Measurements from ENCODE around the gene EPS8L1.
A peak's percentile ranks its signal among the peaks of the same experiment; 100 is the strongest.
"Not testable (repeated sequence)": the region's sequence is repeated elsewhere in the genome, so short reads cannot be mapped to it uniquely, and the experiment has no call there.

The EPS8L1 gene

DNA sequence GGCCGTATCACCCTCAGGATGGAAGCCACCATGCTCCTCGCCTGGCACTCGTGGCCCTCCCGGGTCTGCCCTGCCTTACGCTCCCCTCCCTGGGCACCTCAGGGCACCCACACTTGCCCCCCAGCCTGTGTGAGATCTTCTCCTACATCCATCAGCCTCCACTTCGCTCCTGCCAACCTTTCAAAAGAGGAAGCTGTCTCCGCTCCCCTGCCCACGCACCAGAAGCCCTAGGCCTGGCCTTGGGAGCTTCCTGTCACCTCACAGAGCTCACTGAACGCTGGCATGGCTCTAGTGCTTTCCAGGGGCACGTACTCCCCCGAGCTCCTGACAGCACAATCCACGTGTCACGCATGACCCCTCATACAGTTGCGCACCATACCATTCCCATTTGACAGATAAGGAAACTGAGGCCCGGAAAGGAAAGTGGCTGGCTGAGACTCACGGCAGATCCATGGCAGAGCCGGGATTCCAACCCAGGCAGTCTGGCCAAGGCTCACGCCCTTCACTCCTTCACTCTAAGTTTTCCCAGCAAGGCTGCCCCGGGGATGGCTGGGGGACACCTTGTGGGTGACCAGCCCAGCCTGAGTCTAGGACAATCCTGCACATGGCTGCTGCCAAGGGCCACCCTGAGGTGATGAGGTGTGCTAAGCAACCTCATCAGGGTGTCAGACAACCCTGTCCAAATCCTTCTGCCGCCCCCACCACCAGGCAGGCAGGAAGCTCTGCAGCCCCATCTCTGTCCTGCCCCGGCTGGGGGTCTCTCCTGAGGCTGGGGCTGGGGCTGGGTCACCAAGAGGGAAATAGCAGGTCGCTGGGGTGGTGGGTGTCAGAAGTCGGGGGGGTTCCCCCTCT is 22.4 kb downstream of the EPS8L1 start:
- no peak for DNase-seq

DNA sequence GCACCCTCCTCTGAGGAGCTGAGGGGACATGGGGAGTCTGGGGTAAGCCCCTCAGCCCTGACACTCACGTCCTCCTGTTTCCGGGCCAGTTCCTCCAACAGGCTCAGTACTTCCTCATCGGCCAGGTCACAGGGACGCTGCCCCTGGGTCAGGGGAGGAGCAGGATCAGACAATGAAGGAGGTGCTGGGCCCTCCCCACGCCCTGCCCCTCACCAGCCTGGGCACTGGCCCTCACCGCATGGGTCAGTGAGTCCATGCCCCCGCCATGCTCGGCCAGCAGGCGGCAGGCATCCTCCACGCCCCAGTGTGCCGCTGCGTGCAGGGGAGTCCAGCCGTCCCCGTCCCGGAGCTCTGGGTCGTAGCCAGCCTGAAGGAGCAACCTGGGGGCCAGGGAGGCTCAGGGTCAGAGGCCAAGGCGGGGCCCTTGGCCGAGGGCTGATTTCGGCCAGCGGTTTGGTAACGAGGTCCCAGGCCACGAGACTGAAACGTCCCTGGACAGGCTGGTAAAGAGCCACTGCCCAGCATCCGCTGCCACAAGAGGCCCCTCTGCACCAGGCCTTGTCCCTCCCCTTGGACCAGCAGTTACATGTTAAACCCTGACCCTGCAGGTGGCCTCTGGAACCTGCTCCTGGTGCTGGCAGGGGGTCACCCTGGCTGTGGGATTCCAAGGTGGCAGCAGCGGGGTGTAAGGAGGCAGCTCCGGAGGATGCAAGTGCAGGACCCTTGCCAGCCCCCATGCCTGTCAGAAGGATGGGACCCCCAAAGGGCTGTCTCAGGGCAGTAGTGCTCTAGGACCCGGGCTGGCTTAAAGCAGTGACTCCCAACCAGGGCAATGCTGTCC is 23.3 kb downstream of the EPS8L1 start:
- no peak for DNase-seq

DNA sequence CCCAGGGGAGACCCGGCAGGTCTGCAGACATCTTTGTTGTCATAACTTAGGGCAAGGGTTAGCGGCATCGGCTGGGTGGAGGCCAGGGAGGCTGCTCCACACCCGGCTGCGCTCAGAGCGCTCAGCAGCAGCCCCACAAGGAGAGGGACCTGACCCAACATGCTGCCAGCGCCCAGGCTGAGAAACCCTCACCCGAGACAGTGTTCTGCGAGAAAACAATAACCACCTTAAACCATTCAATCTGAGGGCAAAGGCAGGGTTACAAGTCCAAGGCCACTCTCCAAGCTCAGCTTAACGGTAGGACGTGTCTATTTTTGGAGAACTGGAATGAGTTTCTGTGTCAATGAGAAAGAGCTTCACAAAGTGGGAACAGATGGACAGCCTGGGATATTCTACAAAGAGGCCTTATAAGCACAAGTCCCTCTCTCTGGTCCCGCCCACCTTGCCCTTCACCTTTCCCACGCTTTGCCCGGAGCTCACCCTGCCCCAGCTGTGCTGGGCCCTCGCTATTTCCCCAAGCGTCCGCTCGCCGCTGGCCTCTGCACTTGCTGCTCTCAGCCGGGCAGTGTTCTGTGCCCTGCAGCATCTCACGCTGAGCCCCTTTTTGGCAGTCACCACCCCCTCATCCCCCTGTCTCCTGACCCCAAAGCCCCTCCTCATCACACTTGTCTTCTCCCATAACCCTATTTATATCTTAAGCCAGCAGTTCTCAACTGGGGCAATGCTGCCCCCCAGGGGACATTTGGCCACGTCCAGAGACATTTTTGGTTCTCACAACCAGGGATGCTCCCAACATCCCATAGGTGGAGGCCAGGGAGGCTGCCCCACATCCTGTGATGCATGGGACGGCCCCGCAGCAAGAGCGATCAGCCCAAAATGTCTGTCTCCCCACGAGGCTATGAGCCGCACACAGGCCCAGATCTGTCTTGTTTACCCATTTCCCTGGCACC is 24.2 kb downstream of the EPS8L1 start:
- DNase-seq, result no peak

GRCh38 chr19:55101261-55101660 is 25.6 kb downstream of the EPS8L1 start:
- DNase-seq, result no peak

GRCh38 chr19:55103190-55103589 is 27.5 kb downstream of the EPS8L1 start:
- DNase-seq, result no peak

- no peak for DNase-seq
These were observed 29.6 kb downstream of the EPS8L1 start for GRCh38 chr19:55105237-55105636.

GRCh38 chr19:55106591-55106990 is 30.9 kb downstream of the EPS8L1 start:
- no peak for DNase-seq

DNA sequence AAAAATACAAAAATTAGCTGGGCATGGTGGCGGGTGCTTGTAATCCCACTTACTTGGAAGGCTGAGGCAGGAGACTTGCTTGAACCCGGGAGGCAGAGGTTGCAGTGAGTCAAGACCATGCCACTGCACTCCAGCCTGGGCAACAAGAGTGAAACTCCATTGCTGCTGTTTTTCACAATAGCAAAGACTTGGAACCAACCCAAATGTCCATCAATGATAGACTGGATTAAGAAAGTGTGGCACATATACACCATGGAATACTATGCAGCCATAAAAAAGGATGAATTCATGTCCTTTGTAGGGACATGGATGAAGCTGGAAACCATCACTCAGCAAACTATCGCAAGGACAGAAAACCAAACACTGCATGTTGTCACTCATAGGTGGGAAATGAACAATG is 31.6 kb downstream of the EPS8L1 start:
- DNase-seq, result not testable (repeated sequence)

- no peak for DNase-seq
These were observed 34.0 kb downstream of the EPS8L1 start for GRCh38 chr19:55109527-55110291.

GRCh38 chr19:55111238-55111831 is 35.7 kb downstream of the EPS8L1 start:
- no peak for DNase-seq

- DNase-seq, result no peak
These were observed 36.6 kb downstream of the EPS8L1 start for GRCh38 chr19:55112246-55112776.

DNA sequence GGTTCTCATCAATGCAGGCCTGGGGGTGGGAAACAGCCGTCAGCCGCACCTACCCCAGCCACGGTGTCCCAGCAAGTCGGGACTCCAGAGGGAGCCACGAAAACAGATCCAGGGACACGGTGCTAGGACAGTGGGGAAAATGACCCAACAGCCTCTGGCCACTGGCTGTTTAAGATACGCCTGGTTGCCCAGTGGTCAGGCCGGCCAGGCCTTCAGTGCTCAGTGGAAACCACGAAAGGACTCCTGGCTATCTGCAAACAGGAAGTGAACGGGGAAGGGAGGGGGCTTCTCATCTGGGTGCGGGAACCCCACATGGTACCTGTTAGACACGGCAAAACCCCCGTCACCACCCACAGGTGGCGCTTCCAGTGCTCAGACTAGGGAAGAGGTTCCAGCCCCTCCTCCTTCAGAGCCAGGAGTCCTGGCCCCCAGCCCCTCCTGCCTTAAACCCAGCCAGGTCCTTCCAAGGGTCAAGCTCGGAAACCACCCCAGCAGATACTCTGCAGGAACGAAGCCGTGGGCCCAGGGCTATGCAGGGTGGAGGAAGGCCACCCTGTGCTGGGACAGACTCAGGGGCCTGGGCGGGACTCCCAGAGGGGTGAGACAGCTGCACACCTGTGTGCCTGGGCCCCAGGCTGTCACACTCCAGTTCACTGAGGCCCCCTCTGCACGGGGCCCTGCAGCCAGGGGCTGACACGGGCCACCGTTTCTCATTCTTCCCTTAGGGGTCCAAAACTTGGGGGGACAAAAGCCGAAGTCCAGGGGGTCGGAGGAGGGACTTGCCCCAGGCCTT is 37.3 kb downstream of the EPS8L1 start:
- no peak for DNase-seq

- DNase-seq, result no peak
These were observed 37.9 kb downstream of the EPS8L1 start for GRCh38 chr19:55113570-55114039.

- no peak for DNase-seq
These were observed 39.0 kb downstream of the EPS8L1 start for GRCh38 chr19:55114566-55115145.

DNA sequence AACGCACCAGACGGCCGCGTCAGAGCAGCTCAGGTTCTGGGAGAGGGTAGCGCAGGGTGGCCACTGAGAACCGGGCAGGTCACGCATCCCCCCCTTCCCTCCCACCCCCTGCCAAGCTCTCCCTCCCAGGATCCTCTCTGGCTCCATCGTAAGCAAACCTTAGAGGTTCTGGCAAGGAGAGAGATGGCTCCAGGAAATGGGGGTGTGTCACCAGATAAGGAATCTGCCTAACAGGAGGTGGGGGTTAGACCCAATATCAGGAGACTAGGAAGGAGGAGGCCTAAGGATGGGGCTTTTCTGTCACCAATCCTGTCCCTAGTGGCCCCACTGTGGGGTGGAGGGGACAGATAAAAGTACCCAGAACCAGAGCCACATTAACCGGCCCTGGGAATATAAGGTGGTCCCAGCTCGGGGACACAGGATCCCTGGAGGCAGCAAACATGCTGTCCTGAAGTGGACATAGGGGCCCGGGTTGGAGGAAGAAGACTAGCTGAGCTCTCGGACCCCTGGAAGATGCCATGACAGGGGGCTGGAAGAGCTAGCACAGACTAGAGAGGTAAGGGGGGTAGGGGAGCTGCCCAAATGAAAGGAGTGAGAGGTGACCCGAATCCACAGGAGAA is 39.9 kb downstream of the EPS8L1 start:
- no peak for DNase-seq

DNA sequence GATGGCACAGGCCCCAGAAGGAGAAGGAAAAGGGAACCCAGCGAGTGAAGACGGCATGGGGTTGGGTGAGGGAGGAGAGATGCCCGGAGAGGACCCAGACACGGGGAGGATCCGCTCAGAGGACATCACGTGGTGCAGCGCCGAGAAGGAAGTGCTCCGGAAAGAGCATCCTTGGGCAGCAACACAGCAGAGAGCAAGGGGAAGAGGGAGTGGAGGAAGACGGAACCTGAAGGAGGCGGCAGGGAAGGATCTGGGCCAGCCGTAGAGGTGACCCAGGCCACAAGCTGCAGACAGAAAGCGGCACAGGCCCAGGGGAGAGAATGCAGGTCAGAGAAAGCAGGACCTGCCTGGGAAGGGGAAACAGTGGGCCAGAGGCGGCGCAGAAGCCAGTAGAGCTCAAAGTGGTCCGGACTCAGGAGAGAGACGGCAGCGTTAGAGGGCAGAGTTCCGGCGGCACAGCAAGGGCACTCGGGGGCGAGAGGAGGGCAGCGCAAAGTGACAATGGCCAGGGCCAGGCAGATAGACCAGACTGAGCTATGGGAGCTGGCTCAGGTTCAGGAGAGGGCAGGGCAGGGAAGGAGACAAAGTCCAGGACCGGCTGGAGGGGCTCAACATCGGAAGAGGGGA is 40.7 kb downstream of the EPS8L1 start:
- peak; percentile 21 for DNase-seq

DNA sequence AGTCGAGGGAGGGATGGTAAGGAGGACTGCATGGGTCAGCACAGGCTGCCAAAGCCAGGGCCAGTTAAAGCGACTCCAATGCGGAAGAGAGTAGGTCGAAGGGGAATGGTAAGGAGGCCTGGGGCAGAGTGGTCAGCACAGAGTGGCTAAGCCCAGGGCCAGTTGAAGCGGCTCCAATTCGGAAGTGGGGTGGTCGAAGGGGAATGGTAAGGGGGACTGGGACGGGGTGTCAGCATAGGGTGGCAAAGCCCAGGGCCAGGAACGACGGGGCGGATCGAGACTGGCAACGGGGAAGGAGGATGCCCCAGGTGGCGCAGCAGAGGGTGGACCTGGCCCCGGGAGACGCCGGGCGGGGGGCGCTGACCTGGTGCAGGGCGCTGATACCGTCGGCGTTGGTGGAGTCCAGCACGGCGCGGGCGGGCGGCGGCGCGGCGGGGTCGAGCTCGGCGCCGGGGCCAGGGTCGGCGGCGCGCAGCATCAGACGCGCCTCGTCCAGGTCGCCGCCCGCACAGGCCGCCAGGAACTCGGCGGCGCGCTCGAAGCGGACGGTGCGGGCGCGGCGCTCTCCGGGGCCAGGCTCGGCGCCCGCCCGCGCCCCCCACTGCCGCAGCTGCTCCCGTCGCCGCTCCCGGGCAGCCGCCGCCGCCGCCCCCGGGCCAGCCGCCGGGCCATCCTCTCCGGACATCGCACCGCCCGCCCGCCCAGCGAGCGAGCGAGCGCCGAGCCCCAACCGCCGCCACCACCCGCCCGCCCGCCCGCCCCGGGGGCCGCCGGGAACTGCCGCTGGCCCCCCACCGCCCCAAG is 41.4 kb downstream of the EPS8L1 start, which contains the start of gene PPP1R12C:
TSS of gene PPP1R12C (minus strand) at position 779 of the 804 bp plus-strand sequence. CDS start at position 685, 94 bp downstream.
- no peak for DNase-seq
